HEK293T (cell line): ENCODE data around the gene PTDSS2.

Source experiments
- CTCF ChIA-PET: fragments of 350-600 bp; formaldehyde crosslinking; extraction: SDS; loops from one replicate; lab custom pipeline; 2021; ENCODE audit warnings: antibody characterized with exemption, inconsistent platforms; lab: Yijun Ruan, JAX
- POLR2A ChIA-PET: fragments of 350-600 bp; formaldehyde crosslinking; extraction: SDS; loops from one replicate; lab custom pipeline; 2020; ENCODE audit warnings: antibody characterized with exemption, inconsistent platforms; lab: Yijun Ruan, JAX
- DNase-seq: peaks from one replicate; pipeline ENCODE4 v3.0.0; 2012; ENCODE audit warnings: mixed read lengths; ENCODE audit errors: extremely low spot score
- ARNT ChIP-seq: fragments of 450-650 bp; IDR thresholded peaks from 2 replicates; pipeline ENCODE4 v1.6.1; 2017; ENCODE audit warnings: mild to moderate bottlenecking
- BHLHE40 ChIP-seq: fragments of 450-650 bp; IDR thresholded peaks from 2 replicates; pipeline ENCODE4 v1.6.1; 2016; ENCODE audit warnings: mild to moderate bottlenecking, moderate library complexity, borderline replicate concordance
- CTBP1 ChIP-seq: fragments of 450-650 bp; IDR thresholded peaks from 2 replicates; pipeline ENCODE4 v1.6.1; 2016; ENCODE audit warnings: borderline replicate concordance
- ELF4 ChIP-seq: fragments of 450-650 bp; IDR thresholded peaks from 2 replicates; pipeline ENCODE4 v1.6.1; 2017; ENCODE audit warnings: antibody characterized with exemption
- FOXA1 ChIP-seq: fragments of 450-650 bp; IDR thresholded peaks from 2 replicates; pipeline ENCODE4 v1.6.1; 2016; ENCODE audit warnings: mild to moderate bottlenecking
- FOXK2 ChIP-seq: fragments of 450-650 bp; IDR thresholded peaks from 2 replicates; pipeline ENCODE4 v1.6.1; 2016; ENCODE audit warnings: mild to moderate bottlenecking
- FOXM1 ChIP-seq: fragments of 450-650 bp; IDR thresholded peaks from 2 replicates; pipeline ENCODE4 v1.6.1; 2017; ENCODE audit warnings: mild to moderate bottlenecking, borderline replicate concordance
- HDGF ChIP-seq: fragments of 450-650 bp; IDR thresholded peaks from 2 replicates; pipeline ENCODE4 v1.6.1; 2017; ENCODE audit warnings: antibody characterized with exemption, borderline replicate concordance
- L3MBTL2 ChIP-seq: fragments of 450-650 bp; conservative IDR thresholded peaks from 2 replicates; pipeline ENCODE4 v1.6.1; 2016; ENCODE audit warnings: mild to moderate bottlenecking
- LEF1 ChIP-seq: fragments of 450-650 bp; IDR thresholded peaks from 2 replicates; pipeline ENCODE4 v1.6.1; 2017; ENCODE audit warnings: mild to moderate bottlenecking, borderline replicate concordance
- NFRKB ChIP-seq: fragments of 450-650 bp; IDR thresholded peaks from 2 replicates; pipeline ENCODE4 v1.6.1; 2016; ENCODE audit warnings: mild to moderate bottlenecking, moderate library complexity
- PKNOX1 ChIP-seq: fragments of 450-650 bp; IDR thresholded peaks from 2 replicates; pipeline ENCODE4 v1.6.1; 2016
- SP1 ChIP-seq: fragments of 450-650 bp; IDR thresholded peaks from 2 replicates; pipeline ENCODE4 v1.6.1; 2017
- SUZ12 ChIP-seq: fragments of 450-650 bp; IDR thresholded peaks from 2 replicates; pipeline ENCODE4 v1.6.1; 2016; ENCODE audit warnings: mild to moderate bottlenecking
- TARDBP ChIP-seq: fragments of 450-650 bp; IDR thresholded peaks from 2 replicates; pipeline ENCODE4 v1.6.1; 2016
- ZNF384 ChIP-seq: fragments of 450-650 bp; IDR thresholded peaks from 2 replicates; pipeline ENCODE4 v1.6.1; 2016

Gene PTDSS2

DNA sequence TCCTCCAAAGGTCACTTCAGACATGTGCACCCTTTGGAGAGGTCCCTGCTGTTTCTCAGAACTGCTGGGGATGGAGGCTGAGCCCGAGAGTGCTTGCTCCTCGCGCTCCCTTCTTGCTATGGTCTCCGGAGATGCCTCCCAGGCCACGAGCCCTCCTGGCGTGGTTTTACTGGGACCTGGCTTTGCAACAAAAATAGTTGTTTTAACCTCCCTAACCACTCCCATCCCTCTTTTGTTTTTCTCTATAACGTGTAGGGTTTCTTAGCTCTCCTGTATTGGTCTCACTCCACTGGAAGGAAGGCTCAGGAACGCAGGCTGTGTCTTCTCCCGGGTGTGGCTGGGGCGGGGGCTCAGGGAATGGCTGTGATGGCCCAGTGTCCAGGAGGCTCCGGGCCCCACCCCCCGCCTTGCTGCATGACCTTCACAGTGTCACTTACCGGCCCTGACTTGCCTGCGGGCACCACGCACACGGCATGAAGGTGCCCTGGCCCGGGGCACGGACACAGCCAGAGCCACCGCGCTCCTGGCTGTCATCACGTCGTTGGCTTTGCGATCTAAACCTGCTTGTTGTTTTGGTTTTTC, 5.6 kb downstream of the PTDSS2 start:
- no peak for DNase-seq
- POLR2A ChIA-PET, result no interaction called here
- CTCF ChIA-PET, result interaction anchor here (0.6 kb wide), 1 partner anchor 216 kb away, joined by 3 read pairs; no protein-coding TSS in a partner anchor
- TF ChIP-seq BHLHE40 (no peak), ZNF384 (no peak), FOXM1 (no peak), FOXK2 (no peak)

- no peak for DNase-seq
- TF ChIP-seq CTBP1 (no peak), FOXK2 (no peak), FOXA1 (no peak), SP1 (no peak), L3MBTL2 (no peak), ZNF384 (no peak), FOXM1 (no peak), ELF4 (no peak), SUZ12 (no peak), LEF1 (no peak), BHLHE40 (no peak), HDGF (no peak), NFRKB (no peak), ARNT (no peak), TARDBP (no peak), PKNOX1 (no peak)
- POLR2A ChIA-PET, result no interaction called here
- CTCF ChIA-PET, result no interaction called here
Measured at GRCh38 chr11:456533-456932, 6.5 kb downstream of the PTDSS2 start.

DNA sequence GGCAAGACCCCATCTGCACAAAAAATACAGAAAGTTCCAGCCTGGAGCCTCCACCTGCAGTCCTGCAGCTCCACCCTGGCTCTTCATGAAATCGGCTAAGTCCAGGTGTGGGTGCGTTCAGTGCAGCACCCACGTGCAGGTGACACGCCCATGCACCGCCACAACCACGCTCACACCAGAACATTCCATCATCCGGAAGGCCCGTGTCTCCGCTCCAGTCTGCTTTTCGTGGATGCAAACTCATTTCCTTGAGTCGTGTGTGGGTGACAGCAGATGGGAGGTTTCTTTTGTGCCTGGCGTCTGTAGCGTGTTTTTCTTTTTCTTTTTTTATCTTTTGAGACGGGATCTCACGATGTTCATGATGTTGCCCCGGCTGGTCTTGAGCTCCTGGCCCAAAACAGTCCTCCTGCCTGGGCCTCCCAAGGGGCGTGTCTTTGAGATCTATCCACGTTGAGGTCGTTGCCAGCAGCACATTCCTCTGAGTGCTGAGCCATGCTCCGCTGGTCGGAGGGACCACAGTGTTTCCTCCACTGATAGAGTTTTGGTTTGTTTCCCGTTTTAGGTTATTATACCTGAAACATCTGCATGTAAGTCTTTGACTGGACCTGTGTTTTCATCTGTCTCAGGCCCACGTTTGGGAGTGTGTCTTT, 7.2 kb downstream of the PTDSS2 start:
- no peak for DNase-seq
- TF ChIP-seq NFRKB (no peak), LEF1 (no peak)
- ChIA-PET POLR2A (no interaction called here), CTCF (no interaction called here)

GRCh38 chr11:459511-460220, 9.6 kb downstream of the PTDSS2 start:
- no peak for DNase-seq
- no peak for TF ChIP-seq SP1
- no peak for TF ChIP-seq SUZ12
- no peak for TF ChIP-seq FOXK2
- no peak for TF ChIP-seq PKNOX1
- no peak for TF ChIP-seq NFRKB
- TF ChIP-seq L3MBTL2, result no peak
- no peak for TF ChIP-seq FOXM1
- no peak for TF ChIP-seq ARNT
- no peak for TF ChIP-seq ELF4
- TF ChIP-seq LEF1, result no peak
- no peak for TF ChIP-seq CTBP1
- TF ChIP-seq TARDBP, result no peak
- no peak for TF ChIP-seq FOXA1
- TF ChIP-seq ZNF384, result no peak
- no peak for TF ChIP-seq BHLHE40
- CTCF ChIA-PET, result no interaction called here
- POLR2A ChIA-PET, result interaction anchor here (0.5 kb wide), 1 partner anchor 173 kb away, joined by 3 read pairs; no protein-coding TSS in a partner anchor

DNA sequence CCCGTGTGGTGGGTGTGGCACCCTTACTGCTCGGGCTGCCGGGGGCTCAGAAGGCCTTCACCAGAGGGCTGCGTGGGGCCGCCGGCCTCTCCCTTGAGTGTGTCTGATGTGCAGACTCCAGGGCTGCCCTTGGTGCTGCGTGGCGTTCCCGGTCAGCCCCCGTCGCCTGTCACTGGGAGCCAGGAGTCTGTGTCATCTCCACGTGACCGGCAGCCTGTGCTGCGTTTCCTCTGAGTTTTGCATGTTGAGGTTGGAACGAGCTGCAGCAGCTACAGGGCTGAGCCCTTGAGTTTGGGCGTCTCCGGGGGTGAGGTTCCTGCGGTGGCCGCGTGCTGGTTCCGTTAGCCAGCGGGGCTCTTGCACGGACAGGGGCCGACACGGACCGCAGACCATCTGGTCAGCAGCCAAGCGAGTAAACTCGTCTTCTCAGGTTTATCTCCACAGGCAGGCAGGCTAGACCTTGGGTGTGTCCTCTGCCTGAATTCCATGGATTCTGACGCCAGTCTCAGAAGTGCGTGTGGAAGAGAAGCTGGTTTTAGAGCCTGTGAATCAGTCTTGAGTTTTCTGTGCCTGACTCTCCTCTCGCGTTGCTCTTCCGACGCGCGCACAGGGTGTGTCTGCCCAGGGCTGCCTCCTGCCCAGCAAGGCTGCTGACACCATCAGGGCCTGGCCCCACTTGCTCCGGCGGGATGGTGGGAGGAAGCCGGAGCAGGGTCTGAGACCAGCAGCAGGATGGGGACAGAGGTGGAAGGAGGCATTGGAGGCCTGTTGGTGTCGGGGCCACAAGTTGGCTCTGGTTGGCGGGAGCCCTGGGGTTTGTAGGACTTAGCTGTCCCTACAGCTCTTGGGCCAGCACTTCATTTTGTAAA, 10.5 kb downstream of the PTDSS2 start:
- ChIA-PET CTCF (no interaction called here), POLR2A (no interaction called here)
- DNase-seq, result no peak
- TF ChIP-seq SUZ12 (no peak), L3MBTL2 (no peak), FOXM1 (no peak), PKNOX1 (no peak), ZNF384 (no peak), ELF4 (no peak), FOXA1 (no peak), TARDBP (no peak), LEF1 (no peak), HDGF (no peak)
